ENCODE measurements around the gene QPCTL. TPM values are rescaled to one million over a fixed set of nuclear protein-coding genes. Genes with fewer than 3 reads are reported as not detected.

Gene QPCTL
- total and polyA plus RNA-seq, 10 of the 15 experiments (the other 5 are each of a cell fraction or from before 2014, with no cell fraction given): 1.1 to 22.6 (median 11.2) TPM

DNA sequence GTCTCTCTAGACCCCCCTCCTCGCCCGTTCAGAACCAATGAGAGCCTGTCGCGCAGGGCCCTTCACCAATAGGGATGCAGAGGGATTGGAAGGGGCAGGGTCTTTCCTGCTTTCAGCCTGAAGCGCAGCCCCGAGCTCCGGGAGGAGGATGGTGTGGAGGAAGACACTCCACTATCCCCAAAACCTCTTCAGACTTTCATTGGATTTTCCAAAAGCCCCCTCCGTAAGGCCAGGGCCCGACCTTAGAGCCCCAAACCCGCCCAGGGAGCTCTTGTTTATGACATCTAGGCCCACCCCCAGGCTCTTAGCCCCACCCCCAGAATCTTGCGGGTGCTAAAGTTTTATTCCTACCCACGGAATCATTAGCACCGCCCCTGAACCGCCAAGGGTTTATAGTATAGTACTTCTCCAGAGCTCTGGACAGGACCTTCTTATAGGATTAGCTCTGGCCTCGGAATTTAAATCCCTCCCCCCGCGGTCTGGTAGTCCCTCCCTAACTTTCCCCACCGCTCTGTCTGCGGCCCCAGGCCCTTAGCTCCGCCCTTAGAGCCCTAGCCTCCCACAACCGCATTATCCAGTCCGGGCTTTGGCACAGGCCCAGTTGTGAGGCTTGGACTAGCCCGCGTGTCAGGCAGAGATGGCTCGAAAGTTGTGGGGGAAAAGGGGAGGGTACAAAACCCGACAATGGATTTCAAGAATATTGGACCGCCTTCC lies 46.7 kb upstream of the QPCTL start (continued):
- TF ChIP-seq HDAC6 (IDR thresholded peaks at IDR 0.05; ENCODE audit: unreplicated experiment) (no peak), SUZ12 (IDR thresholded peaks at IDR 0.05; ENCODE audit: unreplicated experiment) (no peak), ZBED1 (IDR thresholded peaks at IDR 0.05; ENCODE audit: borderline replicate concordance) (no peak), TCF12 (IDR thresholded peaks at IDR 0.05; ENCODE audit: low read depth, low read length) (0 out of 2 replicates have a peak, but pooled peaks have one; percentile 29), HDGF (IDR thresholded peaks at IDR 0.05) (no peak), HDAC2 (IDR thresholded peaks at IDR 0.05) (no peak), BACH1 (IDR thresholded peaks at IDR 0.05; ENCODE audit: borderline replicate concordance) (no peak), FOS (IDR thresholded peaks at IDR 0.05; ENCODE audit: borderline replicate concordance, extremely low read depth, insufficient read length) (peak; percentile 93)
- TF ChIP-seq, protein P1, sequence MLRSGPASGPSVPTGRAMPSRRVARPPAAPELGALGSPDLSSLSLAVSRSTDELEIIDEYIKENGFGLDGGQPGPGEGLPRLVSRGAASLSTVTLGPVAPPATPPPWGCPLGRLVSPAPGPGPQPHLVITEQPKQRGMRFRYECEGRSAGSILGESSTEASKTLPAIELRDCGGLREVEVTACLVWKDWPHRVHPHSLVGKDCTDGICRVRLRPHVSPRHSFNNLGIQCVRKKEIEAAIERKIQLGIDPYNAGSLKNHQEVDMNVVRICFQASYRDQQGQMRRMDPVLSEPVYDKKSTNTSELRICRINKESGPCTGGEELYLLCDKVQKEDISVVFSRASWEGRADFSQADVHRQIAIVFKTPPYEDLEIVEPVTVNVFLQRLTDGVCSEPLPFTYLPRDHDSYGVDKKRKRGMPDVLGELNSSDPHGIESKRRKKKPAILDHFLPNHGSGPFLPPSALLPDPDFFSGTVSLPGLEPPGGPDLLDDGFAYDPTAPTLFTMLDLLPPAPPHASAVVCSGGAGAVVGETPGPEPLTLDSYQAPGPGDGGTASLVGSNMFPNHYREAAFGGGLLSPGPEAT (IDR thresholded peaks at IDR 0.05; ENCODE audit: low read depth): peak; percentile 88
- TF ChIP-seq, protein P2, sequence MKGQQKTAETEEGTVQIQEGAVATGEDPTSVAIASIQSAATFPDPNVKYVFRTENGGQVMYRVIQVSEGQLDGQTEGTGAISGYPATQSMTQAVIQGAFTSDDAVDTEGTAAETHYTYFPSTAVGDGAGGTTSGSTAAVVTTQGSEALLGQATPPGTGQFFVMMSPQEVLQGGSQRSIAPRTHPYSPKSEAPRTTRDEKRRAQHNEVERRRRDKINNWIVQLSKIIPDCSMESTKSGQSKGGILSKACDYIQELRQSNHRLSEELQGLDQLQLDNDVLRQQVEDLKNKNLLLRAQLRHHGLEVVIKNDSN (IDR thresholded peaks at IDR 0.05; ENCODE audit: borderline replicate concordance, extremely low read length, insufficient read depth, low read depth, low read length): no peak
